K562 (cell line): ENCODE results near the gene TANGO6. TPM values are rescaled to one million over a fixed set of nuclear protein-coding genes. Genes with fewer than 3 reads are reported as not detected.

Experiments
- ATAC-seq: fragments of 200-7000 bp; cut with Tn5 transposase; 3 replicates; pipeline ENCODE4 v1.9.1; 2020; ENCODE audit warnings: moderate library complexity
- BruUV-seq: library from RNA; stranded (reverse); fragments of 400-500 nt; replicated peaks from 2 replicates; lab custom pipeline; 2021; lab: Mats Ljungman, UMichigan
- CTCF ChIA-PET: fragments of 300-600 bp; formaldehyde crosslinking; extraction: SDS; loops from one replicate; lab custom pipeline; 2021; ENCODE audit warnings: low intra/inter-chr PET ratio; lab: Yijun Ruan, JAX
- POLR2A ChIA-PET: fragments of 300-600, 350-650 bp; sonication (Branson Sonifier 250); formaldehyde crosslinking; extraction: SDS; loops from one replicate; lab custom pipeline; 2021; ENCODE audit warnings: antibody characterized with exemption, inconsistent platforms; lab: Yijun Ruan, JAX
- DNase-seq, 4 experiments: peaks; one replicate each; pipeline versions ENCODE4 v3.0.0 to v3.0.0-alpha.2; 2011 to 2018; ENCODE audit warnings: low spot score in 3 of 4, mixed read lengths in 3 of 4; ENCODE audit errors: extremely low read depth in 1 of 4
- FAIRE-seq: peaks from 2 replicates; lab custom pipeline; 2011; peaks lifted over from hg19 to GRCh38; lab: Jason Lieb, UNC
- H2AFZ ChIP-seq: 2 replicates; pipeline ENCODE4 v1.6.0; 2011; ENCODE audit warnings: low read depth, low read length, control low read depth, inconsistent platforms
- H3K27ac ChIP-seq: fragments of 200-600 bp; 3 replicates; pipeline ENCODE4 v1.8.0; 2011; ENCODE audit warnings: low read depth, mild to moderate bottlenecking, control low read depth, inconsistent platforms, low read length, moderate library complexity, mixed read lengths; ENCODE audit errors: extremely low read depth
- H3K27me3 ChIP-seq, 2 experiments: fragments of 300-600 bp in 1 of 2; 2 replicates in 1 of 2; 3 replicates in 1 of 2; pipeline versions ENCODE4 v1.6.0 to v1.8.0; 2011; ENCODE audit warnings: inconsistent platforms in 2 of 2, low read length in 2 of 2, mild to moderate bottlenecking in 1 of 2, mixed read lengths in 1 of 2, moderate library complexity in 1 of 2; ENCODE audit not compliant: control insufficient read depth in 2 of 2, insufficient read depth in 2 of 2
- H3K36me3 ChIP-seq: fragments of 300-600 bp; 3 replicates; pipeline ENCODE4 v1.8.0; 2011; ENCODE audit warnings: mild to moderate bottlenecking, low read length, inconsistent platforms; ENCODE audit not compliant: control insufficient read depth, insufficient read depth
- H3K4me1 ChIP-seq, 2 experiments: fragments of 200-600 bp in 1 of 2; replicated peaks in 1 of 2; 2 replicates in 1 of 2; 3 replicates in 1 of 2; pipeline versions ENCODE4 v1.5.1 to v1.8.0; 2011; ENCODE audit warnings: inconsistent platforms in 2 of 2, low read length in 2 of 2, mild to moderate bottlenecking in 1 of 2, mixed read lengths in 1 of 2, moderate library complexity in 1 of 2; ENCODE audit not compliant: control insufficient read depth in 2 of 2, insufficient read depth in 2 of 2
- H3K4me2 ChIP-seq: 2 replicates; pipeline ENCODE4 v1.6.1; 2011; ENCODE audit warnings: low read length, control low read depth, inconsistent platforms, mixed read lengths; ENCODE audit not compliant: insufficient read depth
- H3K4me3 ChIP-seq: fragments of 200-600 bp; sonication (generic), shearing (Covaris generic); 2 replicates; pipeline ENCODE4 v1.5.1; 2016; ENCODE audit warnings: control low read depth, inconsistent platforms
- H3K79me2 ChIP-seq: fragments of 200-600 bp; 3 replicates; pipeline ENCODE4 v1.8.0; 2011; ENCODE audit warnings: low read length, inconsistent platforms; ENCODE audit not compliant: control insufficient read depth, insufficient read depth
- H3K9ac ChIP-seq, 2 experiments: 2 replicates each; pipeline versions ENCODE4 v1.6.0 to v1.6.1; 2011; ENCODE audit warnings: low read depth in 2 of 2, low read length in 2 of 2, control low read depth in 1 of 2, inconsistent platforms in 1 of 2, mild to moderate bottlenecking in 1 of 2, mixed read lengths in 1 of 2; ENCODE audit not compliant: insufficient read depth in 1 of 2
- H3K9me1 ChIP-seq: one replicate; pipeline ENCODE4 v1.6.0; 2011; ENCODE audit warnings: inconsistent platforms, mild to moderate bottlenecking, low read length, moderate library complexity; ENCODE audit not compliant: control insufficient read depth, insufficient read depth
- H3K9me3 ChIP-seq: replicated peaks from 2 replicates; pipeline ENCODE4 v1.5.1; 2011; ENCODE audit warnings: low read depth, low read length, inconsistent platforms; ENCODE audit not compliant: control insufficient read depth, insufficient read depth
- H4K20me1 ChIP-seq: replicated peaks from 2 replicates; pipeline ENCODE4 v1.6.1; 2011; ENCODE audit warnings: low read length, inconsistent platforms, mixed read lengths; ENCODE audit not compliant: control insufficient read depth, insufficient read depth
- ATF1 ChIP-seq, 2 experiments: fragments of 450-650 bp in 1 of 2; IDR thresholded peaks; 2 replicates each; pipeline ENCODE4 v1.6.1; 2016; ENCODE audit warnings: missing compliant biosample characterization in 1 of 2, missing genetic modification characterization in 1 of 2
- BMI1 ChIP-seq: fragments of 150-350 bp; IDR thresholded peaks from 2 replicates; pipeline ENCODE4 v1.6.1; 2014; ENCODE audit warnings: low read length
- CAMTA2 ChIP-seq: fragments of 250-450 bp; sonication (Bioruptor Pico); conservative IDR thresholded peaks from 2 replicates; pipeline ENCODE4 v1.5.1; 2022
- CREBBP ChIP-seq: IDR thresholded peaks from one replicate; pipeline ENCODE4 v1.6.1; 2012; ENCODE audit warnings: low read depth, mild to moderate bottlenecking, control low read depth, inconsistent platforms, low read length
- DACH1 ChIP-seq: fragments of 450-650 bp; IDR thresholded peaks from 2 replicates; pipeline ENCODE4 v1.6.1; 2018; ENCODE audit not compliant: partially characterized antibody
- KDM1A ChIP-seq, 2 experiments: fragments of 450-650 bp; IDR thresholded peaks; 2 replicates each; pipeline ENCODE4 v1.6.1; 2016; ENCODE audit warnings: mild to moderate bottlenecking in 2 of 2
- NRF1 ChIP-seq, 2 experiments: fragments of 450-650 bp; IDR thresholded peaks in 1 of 2; conservative IDR thresholded peaks in 1 of 2; 2 replicates each; pipeline ENCODE4 v1.6.1; 2014; ENCODE audit warnings: mild to moderate bottlenecking in 2 of 2
- USF1 ChIP-seq: sonication (generic); formaldehyde crosslinking; IDR thresholded peaks from 2 replicates; pipeline ENCODE4 v1.9.0; 2022; ENCODE audit warnings: mild to moderate bottlenecking, missing genetic modification reagents
- USF2 ChIP-seq: sonication (generic); formaldehyde crosslinking; IDR thresholded peaks from 2 replicates; pipeline ENCODE4 v1.5.0; 2020; ENCODE audit warnings: missing genetic modification reagents
- ZNF77 ChIP-seq: fragments of 250-450 bp; sonication (Bioruptor Pico); IDR thresholded peaks from 2 replicates; pipeline ENCODE4 v1.5.0; 2020
- WGBS: fragments of 100-300 bp; shearing (Covaris generic); methylation state at CpG from one replicate; pipeline ENCODE4 v1.1.6; 2016; ENCODE audit warnings: low coverage, mixed read lengths; ENCODE audit not compliant: insufficient coverage; ENCODE audit errors: missing lambda C conversion rate; 5-methylcytosine and 5-hydroxymethylcytosine counted together
- in situ Hi-C: fragments of 300-500 bp; cut with MboI; formaldehyde crosslinking; loops from 4 replicates; pipeline ENCODE4 v1.15.0; 2018; ENCODE audit warnings: inconsistent platforms, mixed read lengths
- intact Hi-C: fragments of 100-400 bp; cut with micrococcal nuclease; formaldehyde crosslinking; loops from 2 replicates; pipeline ENCODE4 v1.14.2; 2022
- polyA plus RNA-seq, 8 experiments: library from polyadenylated mRNA; depleted of rRNA in 4 of 8; stranded (reverse) in 5 of 8; unstranded in 3 of 8; fragments of >200 nt; fragmentation: Nextera tagmentation in 2 of 8; fragmentation: Illumina TruSeq in 1 of 8; extraction: Ambion mirVana in 2 of 8; extraction: Trizol in 1 of 8; gene quantifications; 2 replicates each; pipeline versions ENCODE4 v1.2.1 to v1.2.3, GENCODE V29; 2011 to 2014; ENCODE audit warnings: inconsistent platforms in 1 of 8, missing spikeins in 1 of 8
- total RNA-seq, 7 experiments: library from RNA; depleted of rRNA in 6 of 7; stranded (reverse); fragments of >200 nt in 6 of 7; fragmentation: Illumina TruSeq in 2 of 7; extraction: Trizol in 2 of 7; gene quantifications; 2 replicates each; pipeline versions ENCODE4 v1.2.1 to v1.2.3, GENCODE V29; 2011 to 2021; ENCODE audit warnings: low replicate concordance in 1 of 7
- TF ChIP-seq, protein P1 (sequence below): fragments of 450-650 bp; IDR thresholded peaks from 2 replicates; pipeline ENCODE4 v1.6.1; 2018; ENCODE audit not compliant: partially characterized antibody
- TF ChIP-seq, protein P2 (sequence below): sonication (generic); formaldehyde crosslinking; IDR thresholded peaks from 2 replicates; pipeline ENCODE4 v1.8.1; 2023; ENCODE audit warnings: mild to moderate bottlenecking, missing genetic modification reagents, moderate library complexity

The TANGO6 gene
- total and polyA plus RNA-seq, 9 of the 15 experiments (the other 6 are each of a cell fraction or from before 2014, with no cell fraction given), result 1.6 to 15.2 (median 9.6) TPM

GRCh38 chr16:69114976-69115355 is 271.6 kb downstream of the TANGO6 start:
- Histone ChIP-seq H3K27ac (no peak overlapping the region), H3K79me2 (no peaks in the 10 kb centered on the region), H3K9ac (no peak overlapping the region), H2AFZ (no peak overlapping the region), H3K27me3 (no peaks in the 10 kb centered on the region), H3K9me3 (no peaks in the 10 kb centered on the region), H3K4me2 (no peak overlapping the region), H3K4me1 (peaks cover 7 to 16% of the 10 kb centered on the region in 2 experiments; a peak in 4 of 5 replicates), H3K36me3 (peaks cover 44% of the 10 kb centered on the region; the same call in 2 of the 3 replicates), H3K9me1 (peaks cover 10% of the 10 kb centered on the region), H4K20me1 (peaks cover 10% of the 10 kb centered on the region; the same call in 1 of the 2 replicates), H3K4me3 (no peak overlapping the region)
- intact Hi-C loops (loop anchor here (10.0 kb wide), 1 partner anchor 590 kb away; no protein-coding TSS in a partner anchor), in situ Hi-C loops (loop anchor here (10.0 kb wide), 2 partner anchors 410 to 590 kb away; no protein-coding TSS in a partner anchor)
- 87% methylated on average over 5 of the region's 6 CpGs for WGBS
- ATAC-seq, result no peak
- ChIA-PET CTCF (no interaction called here), POLR2A (interaction anchor here (0.6 to 1.3 kb wide), 3 partner anchors 10 to 21 kb away, joined by 3 to 4 read pairs (median 3); no protein-coding TSS in a partner anchor)
- TF ChIP-seq, protein P1, sequence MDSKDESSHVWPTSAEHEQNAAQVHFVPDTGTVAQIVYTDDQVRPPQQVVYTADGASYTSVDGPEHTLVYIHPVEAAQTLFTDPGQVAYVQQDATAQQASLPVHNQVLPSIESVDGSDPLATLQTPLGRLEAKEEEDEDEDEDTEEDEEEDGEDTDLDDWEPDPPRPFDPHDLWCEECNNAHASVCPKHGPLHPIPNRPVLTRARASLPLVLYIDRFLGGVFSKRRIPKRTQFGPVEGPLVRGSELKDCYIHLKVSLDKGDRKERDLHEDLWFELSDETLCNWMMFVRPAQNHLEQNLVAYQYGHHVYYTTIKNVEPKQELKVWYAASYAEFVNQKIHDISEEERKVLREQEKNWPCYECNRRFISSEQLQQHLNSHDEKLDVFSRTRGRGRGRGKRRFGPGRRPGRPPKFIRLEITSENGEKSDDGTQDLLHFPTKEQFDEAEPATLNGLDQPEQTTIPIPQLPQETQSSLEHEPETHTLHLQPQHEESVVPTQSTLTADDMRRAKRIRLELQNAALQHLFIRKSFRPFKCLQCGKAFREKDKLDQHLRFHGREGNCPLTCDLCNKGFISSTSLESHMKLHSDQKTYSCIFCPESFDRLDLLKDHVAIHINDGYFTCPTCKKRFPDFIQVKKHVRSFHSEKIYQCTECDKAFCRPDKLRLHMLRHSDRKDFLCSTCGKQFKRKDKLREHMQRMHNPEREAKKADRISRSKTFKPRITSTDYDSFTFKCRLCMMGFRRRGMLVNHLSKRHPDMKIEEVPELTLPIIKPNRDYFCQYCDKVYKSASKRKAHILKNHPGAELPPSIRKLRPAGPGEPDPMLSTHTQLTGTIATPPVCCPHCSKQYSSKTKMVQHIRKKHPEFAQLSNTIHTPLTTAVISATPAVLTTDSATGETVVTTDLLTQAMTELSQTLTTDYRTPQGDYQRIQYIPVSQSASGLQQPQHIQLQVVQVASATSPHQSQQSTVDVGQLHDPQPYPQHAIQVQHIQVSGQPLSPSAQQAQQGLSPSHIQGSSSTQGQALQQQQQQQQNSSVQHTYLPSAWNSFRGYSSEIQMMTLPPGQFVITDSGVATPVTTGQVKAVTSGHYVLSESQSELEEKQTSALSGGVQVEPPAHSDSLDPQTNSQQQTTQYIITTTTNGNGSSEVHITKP, result no peak
- no peak for TF ChIP-seq NRF1 (conservative IDR thresholded peaks at IDR 0.05 in 1 of 2, IDR thresholded peaks at IDR 0.05 in 1 of 2)
- TF ChIP-seq DACH1, result no peak
- TF ChIP-seq KDM1A (IDR thresholded peaks at IDR 0.05), result no peak
- TF ChIP-seq ZNF77 (CRISPR knock-in tag), result no peak
- no peak for TF ChIP-seq USF1
- TF ChIP-seq, protein P2, sequence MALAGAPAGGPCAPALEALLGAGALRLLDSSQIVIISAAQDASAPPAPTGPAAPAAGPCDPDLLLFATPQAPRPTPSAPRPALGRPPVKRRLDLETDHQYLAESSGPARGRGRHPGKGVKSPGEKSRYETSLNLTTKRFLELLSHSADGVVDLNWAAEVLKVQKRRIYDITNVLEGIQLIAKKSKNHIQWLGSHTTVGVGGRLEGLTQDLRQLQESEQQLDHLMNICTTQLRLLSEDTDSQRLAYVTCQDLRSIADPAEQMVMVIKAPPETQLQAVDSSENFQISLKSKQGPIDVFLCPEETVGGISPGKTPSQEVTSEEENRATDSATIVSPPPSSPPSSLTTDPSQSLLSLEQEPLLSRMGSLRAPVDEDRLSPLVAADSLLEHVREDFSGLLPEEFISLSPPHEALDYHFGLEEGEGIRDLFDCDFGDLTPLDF, result no peak
- TF ChIP-seq BMI1, result no peak
- TF ChIP-seq CAMTA2, result no peak
- no peak for TF ChIP-seq USF2 (CRISPR knock-in tag)
- no peak for TF ChIP-seq ATF1 (CRISPR knock-in tag; IDR thresholded peaks at IDR 0.05)
- TF ChIP-seq ATF1 (tag; IDR thresholded peaks at IDR 0.05), result no peak
- TF ChIP-seq CREBBP, result no peak
- no TSS peak for BruUV-seq
- no peak for DNase-seq
- no peak for FAIRE-seq
